Jurkat, Clone E6-1 (cell line): Measurements from ENCODE around the gene TPPP3.
"Not testable (repeated sequence)": the region's sequence is repeated elsewhere in the genome, so short reads cannot be mapped to it uniquely, and the experiment has no call there.

Source experiments
- DNase-seq: peaks from one replicate; pipeline ENCODE4 v3.0.0-alpha.2; 2011; ENCODE audit warnings: low read depth, low spot score
- H3K4me3 ChIP-seq: 2 replicates; pipeline ENCODE4 v1.5.1; 2011; ENCODE audit warnings: mild to moderate bottlenecking, low read length, control low read depth, moderate library complexity

The TPPP3 gene

DNA sequence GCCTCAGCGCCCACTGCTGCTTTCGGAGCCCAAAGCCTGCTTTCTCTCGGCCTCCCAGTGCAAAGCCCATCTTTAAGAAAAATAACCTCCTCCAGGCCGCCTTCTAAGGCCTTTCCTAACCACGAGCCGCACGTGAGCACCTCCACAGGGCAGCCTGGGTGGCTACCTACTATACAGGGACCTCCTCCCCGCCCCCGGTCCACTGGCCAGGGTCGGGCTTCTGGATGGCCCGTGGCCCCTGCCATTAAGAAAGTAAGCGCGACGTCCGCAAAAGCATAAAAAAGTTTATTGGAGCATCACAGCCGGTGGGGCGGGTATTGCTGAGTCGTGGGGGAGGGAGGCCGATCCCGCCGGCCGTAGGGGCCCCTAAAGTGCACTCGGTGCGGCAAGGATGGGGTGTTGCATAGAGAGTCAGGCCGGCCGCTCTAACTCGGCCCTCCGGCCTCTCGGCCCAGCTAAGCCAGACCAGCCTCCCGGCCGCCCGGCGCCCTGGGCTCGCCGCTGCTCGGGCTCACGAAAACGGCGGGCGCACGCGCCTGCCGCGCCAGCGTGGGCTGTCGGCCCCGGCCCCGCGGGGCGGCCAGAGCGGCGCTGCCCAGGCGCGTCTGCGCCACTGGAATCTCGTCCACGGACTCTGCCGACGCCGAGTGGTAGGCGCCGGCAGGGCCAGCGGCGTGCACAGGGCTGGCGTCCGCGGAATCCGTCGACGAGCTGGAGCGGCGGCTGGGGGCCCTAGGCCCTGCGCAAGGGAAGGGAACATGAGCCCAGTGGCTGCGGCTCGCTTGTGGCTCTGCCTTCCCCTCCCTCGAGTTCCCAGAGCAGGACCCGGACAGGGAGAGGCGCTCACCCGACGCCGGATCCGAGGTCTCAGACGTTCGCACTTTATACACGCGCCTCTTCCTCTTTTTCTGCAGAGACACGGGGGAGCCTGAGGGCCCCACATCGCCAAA lies 1.1 kb upstream of the TPPP3 start:
- no peak for DNase-seq
- H3K4me3 ChIP-seq: no peak overlapping the region

DNA sequence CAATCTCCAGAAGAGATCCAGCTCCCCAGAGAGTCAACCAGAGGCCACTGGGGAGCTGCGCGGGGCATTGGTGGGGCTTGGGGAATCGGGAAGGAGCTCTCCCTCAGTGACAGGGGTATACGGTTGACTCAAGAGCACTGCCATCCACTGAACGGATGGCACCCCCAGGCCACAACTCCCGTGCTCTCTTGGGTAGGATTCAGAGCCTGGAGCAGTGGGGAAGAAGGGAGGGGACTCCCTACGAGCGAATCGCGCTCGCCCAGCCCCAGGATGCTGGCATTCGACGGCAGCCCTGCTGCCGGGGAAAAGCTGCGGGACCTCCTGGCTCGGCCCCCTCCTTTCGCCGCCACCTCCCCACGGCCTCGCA lies 473 bp upstream of the TPPP3 start:
- no peak overlapping the region for H3K4me3 ChIP-seq
- DNase-seq: no peak

DNA sequence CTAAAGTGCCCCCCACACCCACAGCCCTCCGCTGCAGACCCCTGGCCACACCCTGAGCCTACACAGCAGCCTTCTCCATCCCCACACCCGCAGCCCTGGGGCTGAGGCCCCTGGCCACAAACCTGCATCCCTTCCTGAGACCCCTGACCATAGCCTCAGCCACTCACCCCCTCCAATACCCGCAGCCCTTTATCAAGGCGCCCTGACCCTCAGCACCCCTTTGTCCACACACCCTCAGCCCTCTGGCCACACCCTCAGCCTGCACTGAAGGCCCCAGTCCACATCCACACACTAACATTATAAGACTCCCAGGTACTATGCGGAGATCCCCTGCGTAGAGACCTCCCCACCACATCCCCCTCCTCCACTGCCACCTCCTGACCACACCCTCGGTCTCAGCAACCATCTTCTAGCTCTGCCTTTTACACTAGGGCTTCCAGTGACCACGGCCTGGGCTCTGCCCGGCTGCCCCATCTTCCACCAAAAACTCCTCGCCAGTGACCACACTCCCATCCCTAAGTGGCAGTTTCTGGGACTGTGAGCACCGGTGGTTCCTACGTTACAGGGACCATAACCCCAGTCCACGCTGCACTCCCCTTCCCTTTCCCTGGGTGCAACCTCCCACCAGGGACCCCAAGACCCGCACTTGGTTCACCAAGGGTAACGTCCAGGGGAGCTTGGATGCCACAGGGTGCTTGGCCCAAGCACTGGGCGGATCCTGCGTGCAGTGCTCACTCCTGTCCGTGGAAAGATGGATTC lies 818 bp downstream of the TPPP3 start:
- no peak overlapping the region for H3K4me3 ChIP-seq

DNA sequence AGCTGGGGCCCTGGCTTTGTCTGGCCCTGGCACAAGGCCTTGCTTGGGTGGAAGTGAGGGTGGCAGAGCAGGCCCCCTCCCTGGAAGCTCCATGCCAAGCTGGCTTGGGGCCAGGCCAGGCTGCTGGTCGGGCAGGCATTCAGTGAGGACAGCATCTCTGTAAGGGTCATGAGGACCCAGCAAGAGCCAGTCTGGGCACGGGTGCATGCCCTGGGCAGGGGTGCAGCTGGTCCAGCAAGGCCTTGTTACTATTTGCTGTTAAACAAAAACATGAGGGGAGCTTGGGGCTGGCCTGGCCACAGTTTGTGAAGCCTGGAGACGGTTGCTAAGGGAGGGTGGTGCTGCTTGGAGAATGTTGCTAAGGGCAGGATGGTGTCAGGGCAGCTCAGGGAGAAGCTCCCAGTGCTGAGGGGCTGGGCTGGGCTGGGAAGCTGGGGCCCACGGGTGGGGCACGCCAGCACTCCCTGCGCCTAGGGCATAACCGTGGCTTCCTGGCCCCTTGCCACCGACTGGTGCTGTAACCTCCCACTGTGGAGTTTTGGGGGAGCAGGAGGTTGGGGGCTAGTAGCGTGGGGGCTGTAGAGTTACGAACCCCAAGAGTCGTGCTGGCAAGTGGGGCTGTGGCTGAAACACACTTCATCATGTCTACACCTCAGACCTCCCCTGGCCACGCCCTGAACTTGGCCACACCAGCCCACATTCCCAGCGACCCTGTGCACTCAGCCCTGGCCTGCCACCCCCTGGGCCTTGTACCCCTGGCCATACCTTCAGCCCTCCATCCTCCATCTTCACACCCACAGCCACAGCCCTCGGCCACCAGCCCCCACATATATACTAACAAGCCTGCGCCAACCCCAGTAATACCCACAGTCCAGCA lies 1.6 kb downstream of the TPPP3 start:
- no peak for DNase-seq
- no peak overlapping the region for H3K4me3 ChIP-seq

More for the DNA sequence above, 818 bp downstream of the TPPP3 start:
- DNase-seq: no peak

DNA sequence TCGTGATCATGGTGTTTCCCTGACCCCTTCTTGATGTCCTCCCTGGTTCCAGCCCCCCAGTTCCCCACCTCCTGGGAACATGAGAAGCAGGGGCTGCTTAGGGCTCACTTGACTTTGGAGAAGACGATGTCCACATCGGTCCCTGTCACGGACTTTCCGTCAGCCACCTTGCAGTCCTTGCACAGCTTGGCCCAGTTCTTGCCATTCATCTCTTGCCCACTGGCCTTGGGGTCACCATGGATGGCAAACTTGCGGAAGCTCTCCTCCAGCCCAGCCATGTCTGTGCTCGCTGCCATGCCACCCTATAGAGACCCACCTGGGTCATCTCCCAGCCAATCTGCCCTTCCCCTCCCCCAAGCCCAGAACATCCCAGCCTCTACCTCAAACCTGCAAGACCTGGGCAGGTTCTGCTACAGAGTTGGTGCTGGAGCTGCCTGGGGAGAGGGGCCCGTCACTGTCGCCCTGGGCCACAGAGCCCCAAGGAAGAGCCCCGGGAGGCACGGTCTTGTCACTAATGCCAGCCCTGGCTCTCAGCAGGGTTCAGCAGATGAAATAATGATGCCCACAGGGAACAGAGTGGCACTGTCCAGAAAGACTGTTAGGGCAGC lies 2.4 kb downstream of the TPPP3 start:
- DNase-seq: no peak
- no peak overlapping the region for H3K4me3 ChIP-seq

DNA sequence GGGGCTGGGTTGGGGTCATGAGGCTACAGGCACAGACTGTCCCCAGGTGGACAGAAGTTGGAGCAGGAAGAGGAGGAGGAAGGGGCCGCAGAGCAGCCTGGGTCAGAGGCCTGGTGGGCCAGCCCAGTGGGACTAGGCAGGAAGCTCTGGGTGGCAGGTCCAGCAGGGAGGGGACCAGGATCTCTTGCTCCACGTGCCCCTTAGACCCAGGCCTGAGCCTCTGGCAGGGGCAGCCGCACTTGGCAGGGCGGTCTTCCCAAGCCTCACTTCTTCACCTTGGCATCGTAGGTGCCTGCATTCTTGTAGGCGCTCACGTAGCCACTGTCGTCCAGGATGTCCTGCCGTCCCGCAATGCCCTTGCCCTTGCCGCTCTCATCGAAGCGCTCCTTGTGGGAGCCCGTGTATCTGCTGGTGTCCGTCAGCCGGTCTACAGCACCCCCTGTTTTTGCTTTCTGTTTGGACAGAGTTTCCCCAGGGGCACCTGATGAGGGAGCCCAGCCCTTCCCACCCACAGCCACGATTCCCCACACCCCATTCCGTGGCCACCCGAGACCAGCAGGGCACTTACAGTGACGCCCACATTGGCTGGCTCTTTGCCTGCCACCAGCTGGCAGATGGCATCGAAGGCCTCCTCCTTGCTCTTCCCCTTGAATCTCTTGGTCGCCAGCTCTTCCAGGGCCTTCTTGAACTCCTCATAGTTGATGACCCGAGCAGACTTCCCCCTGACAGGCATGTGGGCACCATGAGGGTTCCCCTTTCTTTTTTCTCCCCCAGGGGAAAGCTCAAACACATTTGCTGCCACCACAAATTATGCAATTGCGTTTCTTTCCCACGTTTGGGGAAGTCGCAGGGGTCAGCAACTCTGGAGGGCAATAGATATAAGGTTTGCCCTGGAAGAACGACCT lies 3.1 kb downstream of the TPPP3 start:
- no peak overlapping the region for H3K4me3 ChIP-seq
- no peak for DNase-seq

DNA sequence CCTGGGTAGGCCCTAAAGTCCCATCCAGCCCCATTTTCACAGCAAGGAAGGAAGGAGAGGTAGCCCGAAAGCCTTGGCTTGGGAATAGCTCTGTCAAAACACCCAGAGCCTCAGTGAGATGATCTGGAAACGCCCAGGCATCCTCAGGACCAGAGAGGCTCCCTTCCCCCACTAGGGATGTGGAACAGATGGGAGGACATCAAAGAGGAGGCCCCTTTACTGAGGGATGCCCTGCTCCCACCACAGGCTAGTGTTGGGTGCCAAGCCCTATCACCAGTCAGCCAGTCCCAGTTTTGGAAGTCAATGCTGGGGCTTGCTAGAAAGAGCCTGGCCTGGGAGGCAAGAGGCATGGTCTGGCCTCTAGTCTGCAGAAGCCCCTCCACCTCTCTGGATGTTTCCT lies 4.7 kb downstream of the TPPP3 start:
- no peak overlapping the region for H3K4me3 ChIP-seq
- no peak for DNase-seq

DNA sequence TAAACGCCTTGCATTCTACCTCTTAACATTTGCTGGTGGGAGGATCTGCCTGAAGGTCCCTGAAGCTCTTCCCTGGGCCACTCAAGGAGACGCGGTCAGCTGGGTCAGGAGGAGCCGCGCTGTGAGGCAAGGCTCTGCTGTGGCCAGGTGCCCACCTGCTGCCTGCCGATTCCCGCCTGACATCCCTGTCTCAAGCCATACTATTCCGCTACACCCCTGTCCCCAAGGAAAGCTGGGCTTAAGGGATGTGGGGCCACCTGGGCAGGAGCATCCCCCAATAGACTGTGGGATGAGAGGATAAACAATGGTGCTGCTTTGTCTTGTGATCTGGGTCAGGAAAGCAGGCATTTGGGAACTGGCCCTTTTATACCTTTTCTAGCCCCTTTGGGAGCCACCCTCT lies 5.1 kb downstream of the TPPP3 start:
- DNase-seq: no peak
- no peak overlapping the region for H3K4me3 ChIP-seq

DNA sequence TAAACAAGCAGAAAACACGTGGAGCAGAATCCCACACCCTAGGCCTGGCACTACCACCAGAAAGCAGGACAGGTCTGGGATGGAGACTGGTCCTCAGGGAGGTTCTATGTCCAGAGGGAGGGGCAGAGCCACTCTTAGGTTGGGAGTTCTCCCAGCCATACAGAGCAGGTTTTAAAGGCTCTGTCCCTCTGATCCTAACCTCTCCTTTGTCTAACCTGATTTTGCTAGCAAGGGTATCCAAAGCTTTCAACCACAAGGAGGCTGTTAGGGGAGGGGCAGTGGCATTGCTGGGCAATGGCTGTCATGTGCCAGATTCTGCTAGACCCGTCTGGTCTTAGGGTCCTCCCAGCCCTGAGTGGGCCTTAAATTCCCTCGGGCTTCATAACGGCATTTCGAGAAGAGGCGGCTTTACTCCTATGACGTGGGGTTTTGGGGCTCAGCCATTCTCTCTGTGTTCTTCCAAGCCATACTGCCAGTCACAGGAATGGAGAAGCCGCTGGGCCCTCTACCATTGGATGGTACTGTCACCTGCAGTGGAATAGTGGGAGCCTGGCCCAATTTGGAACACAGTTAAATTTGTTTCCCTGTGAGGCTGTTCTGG lies 5.7 kb downstream of the TPPP3 start:
- no peak for DNase-seq

DNA sequence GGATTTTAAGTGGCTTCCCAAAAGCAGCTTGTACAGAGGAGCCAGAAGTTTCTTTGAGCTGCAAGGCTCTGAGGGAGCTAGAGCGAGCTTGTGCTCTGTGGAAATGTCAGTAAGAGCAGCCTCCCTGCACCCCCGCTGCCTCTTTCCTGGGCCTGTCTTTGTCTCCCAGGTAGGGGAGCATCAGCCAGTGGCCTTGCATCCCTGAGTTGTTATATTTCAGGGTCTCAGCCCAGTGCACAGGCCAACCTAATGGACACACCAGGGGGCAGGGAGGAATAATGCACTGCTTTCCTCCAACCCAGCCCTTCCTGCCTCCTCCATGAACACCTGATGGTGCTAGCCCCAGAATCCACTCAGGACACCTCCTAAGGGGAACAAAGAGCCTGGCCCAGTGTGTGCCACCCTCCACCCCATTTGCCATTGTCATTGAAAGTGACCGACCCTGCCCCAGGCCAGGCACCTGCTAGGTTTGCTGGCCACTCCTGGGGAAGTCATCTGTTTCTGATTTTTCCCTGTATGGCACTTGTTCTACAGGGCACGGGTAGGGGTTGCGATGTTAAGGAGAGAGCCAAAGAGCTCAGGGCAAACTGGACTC lies 6.3 kb downstream of the TPPP3 start:
- no peak for DNase-seq

More for the DNA sequence above, 5.7 kb downstream of the TPPP3 start:
- H3K4me3 ChIP-seq: no peak overlapping the region

DNA sequence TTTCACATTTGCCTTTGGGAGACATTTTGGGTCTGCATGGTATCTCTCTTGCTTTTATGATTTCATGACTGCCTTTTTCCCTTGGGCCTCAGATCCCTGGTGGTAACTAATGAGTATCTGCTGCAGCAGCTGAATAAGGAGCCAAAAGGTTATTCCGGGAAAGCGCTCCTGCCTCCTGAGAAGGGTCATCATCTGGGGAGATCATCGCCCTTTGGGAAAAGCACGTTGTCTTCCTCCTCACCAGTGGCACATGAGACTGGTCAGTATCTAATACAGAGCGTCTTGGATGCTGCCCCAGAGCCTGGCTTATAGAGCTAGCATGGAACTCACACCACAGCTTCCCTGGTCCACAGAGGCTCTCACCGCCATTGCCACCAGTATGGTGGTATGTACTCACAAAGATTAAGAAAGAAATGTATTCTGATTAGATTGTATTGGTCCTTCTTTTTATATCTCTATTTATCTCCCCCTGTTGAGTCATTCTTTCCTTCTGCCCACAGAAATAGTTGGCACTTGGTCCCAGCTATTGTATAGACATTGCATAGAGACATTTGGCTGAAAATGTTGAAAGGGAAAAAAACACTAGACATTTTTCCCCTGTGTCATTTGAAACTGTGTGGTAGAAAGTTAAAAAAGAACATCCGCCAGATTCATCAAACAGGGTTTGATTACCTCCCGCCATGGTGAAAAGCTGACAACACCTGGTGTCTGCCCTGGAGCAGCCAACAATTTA lies 8.4 kb downstream of the TPPP3 start:
- H3K4me3 ChIP-seq: no peak overlapping the region
- no peak for DNase-seq

More for the DNA sequence above, 6.3 kb downstream of the TPPP3 start:
- H3K4me3 ChIP-seq: no peak overlapping the region

DNA sequence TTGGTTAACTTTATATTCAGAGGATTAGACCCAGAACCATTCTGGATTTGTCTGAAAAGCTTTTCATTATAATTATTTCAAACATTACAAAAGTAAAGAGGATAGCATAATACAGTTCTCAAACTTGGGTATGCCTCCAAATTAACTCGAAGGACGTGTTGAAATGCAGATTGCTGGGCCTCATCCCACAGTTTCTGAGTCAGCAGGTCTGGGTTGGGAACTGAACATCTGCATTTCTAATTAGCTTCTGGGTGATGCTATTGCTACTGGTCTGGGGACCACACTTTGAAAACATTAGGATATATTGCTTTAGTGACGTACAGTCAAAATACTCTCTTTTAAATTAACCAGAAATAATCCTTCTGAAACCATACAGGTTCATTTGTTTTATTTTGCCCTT lies 10.0 kb downstream of the TPPP3 start:
- H3K4me3 ChIP-seq: no peak overlapping the region
- no peak for DNase-seq

DNA sequence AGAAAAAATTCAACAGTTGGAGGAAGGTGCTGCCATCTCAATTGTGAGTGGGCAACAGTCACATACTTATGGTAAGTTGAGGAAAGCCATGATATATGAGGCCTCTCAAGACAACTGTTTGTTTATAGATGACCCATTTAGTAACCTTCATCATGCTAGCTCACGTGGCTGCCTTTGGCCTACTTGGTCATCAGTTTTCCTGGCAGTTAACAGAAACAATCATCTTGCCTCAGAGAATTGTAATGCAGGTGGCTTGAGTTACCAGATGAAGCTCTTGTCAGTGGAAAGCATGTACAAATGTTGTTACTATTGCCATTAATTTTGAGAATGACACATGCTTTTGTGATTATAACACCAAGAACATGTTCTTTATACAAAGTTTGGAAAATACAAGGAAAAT lies 14.7 kb downstream of the TPPP3 start:
- no peak for DNase-seq
- H3K4me3 ChIP-seq: no peak overlapping the region

DNA sequence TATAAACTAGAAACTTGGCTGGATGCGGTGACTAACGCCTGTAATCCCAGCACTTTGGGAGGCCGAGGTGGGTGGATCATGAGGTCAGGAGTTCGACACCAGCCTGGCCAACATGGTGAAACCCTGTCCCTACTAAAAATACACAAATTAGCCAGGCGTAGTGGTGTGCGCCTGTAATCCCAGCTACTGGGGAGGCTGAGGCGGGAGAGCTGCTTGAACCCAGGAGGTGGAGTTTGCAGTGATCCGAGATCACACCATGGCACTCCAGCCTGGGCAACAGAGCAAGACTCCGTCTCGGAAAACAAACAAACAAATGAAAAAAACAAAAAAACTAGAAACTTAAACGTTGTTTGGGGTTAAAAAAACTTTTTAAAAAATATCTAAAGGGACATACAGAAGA lies 17.3 kb downstream of the TPPP3 start:
- not testable (repeated sequence) for DNase-seq

DNA sequence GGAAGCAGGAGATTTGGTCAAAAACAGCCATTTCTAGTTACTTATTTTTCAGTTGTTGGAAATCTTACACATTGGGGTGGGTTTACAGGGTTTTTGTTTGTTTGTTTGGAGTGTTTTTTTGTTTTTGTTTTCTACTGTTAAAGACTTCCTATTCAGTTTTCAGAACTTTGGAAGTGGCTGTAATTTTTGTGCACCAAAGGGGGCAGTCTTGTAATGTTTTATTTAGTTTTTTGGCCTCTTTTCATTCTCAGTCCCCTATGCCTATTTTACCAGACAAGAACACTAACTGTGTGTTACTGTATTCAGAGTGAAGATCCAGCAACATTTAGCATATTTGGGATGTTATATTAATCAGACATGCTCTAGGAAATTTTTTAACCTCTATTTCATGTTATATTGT lies 20.6 kb downstream of the TPPP3 start:
- no peak overlapping the region for H3K4me3 ChIP-seq
- DNase-seq: no peak

More for the DNA sequence above, 17.3 kb downstream of the TPPP3 start:
- H3K4me3 ChIP-seq: not testable (repeated sequence)

DNA sequence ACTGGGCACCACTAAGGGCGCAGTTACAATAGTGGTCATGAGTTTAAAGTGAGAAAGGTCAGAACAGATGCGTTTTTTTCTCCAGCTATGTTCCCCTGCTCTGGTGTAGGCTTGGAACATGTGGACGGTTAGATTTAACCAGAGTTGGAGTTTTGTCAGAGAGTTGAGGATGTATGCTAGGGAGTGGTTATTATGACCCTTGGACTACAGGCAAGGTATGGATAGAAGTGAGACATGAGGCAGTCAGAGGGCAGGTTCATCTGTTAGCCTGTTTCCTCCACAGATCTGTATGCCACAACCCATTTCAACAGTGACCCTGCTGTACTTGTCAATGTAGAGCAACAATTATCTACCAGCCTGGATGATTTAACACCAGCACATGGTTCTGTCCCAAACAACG lies 22.6 kb downstream of the TPPP3 start:
- no peak for DNase-seq
- H3K4me3 ChIP-seq: no peak overlapping the region
